HG02870 (cell line): ENCODE measurements around the gene FBRS.
"Not testable (repeated sequence)": the region's sequence is repeated elsewhere in the genome, so short reads cannot be mapped to it uniquely, and the experiment has no call there.

Experiments
- ATAC-seq: cut with Tn5 transposase; IDR thresholded peaks from one replicate; pipeline ENCODE4 v1.9.1; 2021; ENCODE audit warnings: mild to moderate bottlenecking, moderate library complexity; ENCODE audit not compliant: unreplicated experiment

Gene FBRS

DNA sequence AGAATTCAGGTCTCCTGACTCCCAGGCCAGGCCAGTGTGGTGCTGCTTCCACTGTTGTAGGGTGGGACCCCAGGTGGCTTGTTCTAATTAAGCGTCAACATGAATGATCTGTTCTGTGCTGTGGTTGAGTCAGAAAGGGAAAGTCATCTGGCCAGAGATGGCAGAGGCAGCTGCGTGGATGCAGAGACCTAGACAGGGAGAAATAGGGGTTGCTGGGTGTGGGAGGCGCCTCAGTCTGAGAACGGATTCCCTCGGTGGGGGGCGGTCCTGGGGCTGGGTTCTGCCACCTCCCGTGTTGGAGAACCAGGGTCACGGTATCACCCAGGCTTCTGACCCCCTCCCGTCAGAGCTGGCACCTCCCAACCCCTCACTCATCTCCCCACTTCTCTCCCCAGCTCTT, 5.6 kb downstream of the FBRS start:
- ATAC-seq: no peak

DNA sequence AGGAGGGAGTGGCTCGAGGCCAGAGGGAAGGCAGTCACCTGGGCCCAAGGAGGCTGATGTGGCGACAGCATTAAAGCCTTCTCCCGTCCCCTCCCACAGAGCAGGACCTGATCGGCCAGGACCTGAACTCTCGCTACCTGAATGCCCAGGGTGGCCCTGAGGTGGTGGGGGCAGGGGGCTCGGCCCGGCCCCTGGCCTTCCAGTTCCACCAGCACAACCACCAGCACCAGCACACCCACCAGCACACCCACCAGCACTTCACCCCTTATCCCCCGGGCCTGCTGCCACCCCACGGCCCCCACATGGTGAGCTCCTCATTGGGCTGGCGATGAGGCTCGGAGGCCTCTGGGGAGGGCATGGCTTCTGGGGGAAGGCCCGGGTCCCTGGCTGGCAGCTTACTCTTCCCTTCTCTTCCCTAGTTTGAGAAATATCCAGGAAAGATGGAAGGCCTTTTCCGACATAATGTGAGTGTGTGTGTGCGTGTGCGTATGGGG, 6.4 kb downstream of the FBRS start:
- no peak for ATAC-seq

GRCh38 chr16:30665155-30665829, 7.1 kb downstream of the FBRS start:
- ATAC-seq: no peak

DNA sequence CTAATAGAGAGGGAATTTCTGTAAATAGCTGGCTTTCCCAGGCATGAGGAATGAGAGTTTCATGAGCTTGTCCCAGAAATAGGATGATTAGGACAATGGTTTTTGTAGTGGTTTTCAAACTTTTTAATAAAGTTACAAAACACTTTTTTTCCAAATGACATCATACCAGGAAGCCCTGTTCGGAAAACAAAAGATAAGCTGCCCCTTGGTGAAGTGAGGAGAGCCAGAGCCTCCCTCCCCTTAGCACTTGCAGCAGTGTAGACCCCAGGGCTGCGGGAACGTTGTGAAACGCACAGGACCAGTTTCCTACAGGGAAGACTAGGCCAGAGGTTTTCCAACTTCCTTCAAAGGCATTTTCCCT, 7.6 kb downstream of the FBRS start:
- ATAC-seq: no peak

DNA sequence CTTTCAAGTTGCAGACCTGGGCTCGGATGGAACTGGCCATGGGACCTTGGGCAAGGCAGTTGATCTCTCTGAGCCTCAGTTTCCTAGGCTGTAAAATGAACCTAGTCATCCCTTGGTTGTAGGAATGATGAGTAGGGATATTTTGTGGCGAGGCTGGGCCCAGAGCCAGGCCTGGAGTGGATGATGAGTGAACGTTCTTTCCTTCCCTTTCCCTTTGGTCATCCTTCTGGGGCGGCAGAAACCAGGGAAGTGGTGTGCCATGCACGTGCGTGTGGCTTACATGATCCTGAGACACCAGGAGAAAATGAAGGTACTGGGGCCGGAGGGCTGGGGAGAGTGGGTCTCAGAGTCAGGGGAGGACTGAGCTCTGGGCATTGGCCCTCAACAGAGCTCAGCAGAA, 8.4 kb downstream of the FBRS start:
- ATAC-seq: no peak

DNA sequence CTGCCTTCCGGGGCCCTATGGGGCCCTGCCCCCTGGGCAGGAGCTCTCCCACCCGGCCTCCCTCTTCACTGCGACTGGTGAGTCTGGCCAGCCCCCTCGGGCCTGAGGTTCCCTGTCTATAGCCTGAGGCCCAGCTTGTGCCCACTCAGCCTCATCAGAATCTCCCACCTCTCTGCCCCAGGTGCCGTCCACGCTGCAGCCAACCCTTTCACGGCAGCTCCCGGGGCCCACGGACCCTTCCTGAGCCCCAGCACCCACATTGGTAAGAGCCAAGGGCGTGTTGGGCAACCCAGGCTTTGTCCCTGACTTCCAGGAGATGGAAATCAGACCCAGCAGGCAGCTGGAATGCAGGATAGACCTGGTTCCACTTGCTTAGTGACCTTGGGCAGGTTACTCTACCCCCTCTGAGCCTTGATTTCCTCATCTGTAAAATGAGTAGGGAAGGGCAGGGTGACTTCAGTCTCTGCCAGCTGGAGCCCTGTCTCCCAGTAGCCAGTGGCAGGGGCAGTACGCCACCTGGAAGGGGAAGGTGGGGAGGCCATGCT, 9.2 kb downstream of the FBRS start:
- no peak for ATAC-seq

DNA sequence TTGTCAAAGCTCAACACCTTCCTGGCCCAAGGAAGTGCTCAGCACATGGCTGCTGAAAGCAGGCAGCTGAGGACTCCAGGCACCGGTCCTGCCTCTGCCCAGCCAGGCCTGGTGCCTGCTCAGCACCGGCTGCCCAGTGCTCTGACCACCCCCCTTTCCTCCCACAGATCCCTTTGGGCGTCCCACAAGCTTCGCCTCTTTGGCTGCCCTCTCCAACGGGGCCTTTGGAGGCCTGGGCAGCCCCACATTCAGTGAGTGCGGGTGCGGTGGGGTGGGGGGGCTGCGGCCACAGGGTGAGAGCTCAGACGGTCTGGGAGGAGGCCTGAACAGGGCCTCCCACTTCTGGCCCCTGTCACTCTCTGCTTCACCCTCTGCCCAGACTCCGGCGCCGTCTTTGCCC, 10.2 kb downstream of the FBRS start:
- no peak for ATAC-seq

GRCh38 chr16:30669026-30669902, 11.0 kb downstream of the FBRS start:
- no peak for ATAC-seq

- no peak for ATAC-seq
These were observed 11.9 kb downstream of the FBRS start for GRCh38 chr16:30669903-30670824.

- ATAC-seq: no peak
These were observed 16.9 kb downstream of the FBRS start for GRCh38 chr16:30675143-30675542.

- ATAC-seq: no peak
These were observed 19.8 kb downstream of the FBRS start for GRCh38 chr16:30677931-30678585.

DNA sequence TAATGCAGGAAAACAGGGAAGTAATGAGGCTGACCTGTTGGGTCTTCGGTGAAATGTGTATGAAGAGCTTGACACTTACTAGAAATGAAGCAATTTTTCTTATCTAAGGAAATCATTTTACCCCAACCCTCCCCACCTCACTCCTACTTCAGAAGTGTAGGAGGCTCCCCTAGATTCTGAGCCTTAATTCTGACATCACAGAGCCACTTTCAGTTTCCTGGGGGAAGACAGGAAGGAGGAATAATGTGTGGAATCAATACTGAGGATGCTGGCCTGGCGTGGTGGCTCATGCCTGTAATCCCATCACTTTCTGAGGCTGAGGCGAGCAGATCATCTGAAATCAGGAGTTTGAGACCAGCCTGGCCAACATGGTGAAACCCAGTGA, 20.3 kb downstream of the FBRS start:
- ATAC-seq: no peak

- ATAC-seq: no peak
These were observed 22.1 kb downstream of the FBRS start for GRCh38 chr16:30680326-30680725.

- ATAC-seq: no peak
These were observed 30.5 kb downstream of the FBRS start for GRCh38 chr16:30688701-30689100.

GRCh38 chr16:30691907-30692306, 33.7 kb downstream of the FBRS start:
- no peak for ATAC-seq

DNA sequence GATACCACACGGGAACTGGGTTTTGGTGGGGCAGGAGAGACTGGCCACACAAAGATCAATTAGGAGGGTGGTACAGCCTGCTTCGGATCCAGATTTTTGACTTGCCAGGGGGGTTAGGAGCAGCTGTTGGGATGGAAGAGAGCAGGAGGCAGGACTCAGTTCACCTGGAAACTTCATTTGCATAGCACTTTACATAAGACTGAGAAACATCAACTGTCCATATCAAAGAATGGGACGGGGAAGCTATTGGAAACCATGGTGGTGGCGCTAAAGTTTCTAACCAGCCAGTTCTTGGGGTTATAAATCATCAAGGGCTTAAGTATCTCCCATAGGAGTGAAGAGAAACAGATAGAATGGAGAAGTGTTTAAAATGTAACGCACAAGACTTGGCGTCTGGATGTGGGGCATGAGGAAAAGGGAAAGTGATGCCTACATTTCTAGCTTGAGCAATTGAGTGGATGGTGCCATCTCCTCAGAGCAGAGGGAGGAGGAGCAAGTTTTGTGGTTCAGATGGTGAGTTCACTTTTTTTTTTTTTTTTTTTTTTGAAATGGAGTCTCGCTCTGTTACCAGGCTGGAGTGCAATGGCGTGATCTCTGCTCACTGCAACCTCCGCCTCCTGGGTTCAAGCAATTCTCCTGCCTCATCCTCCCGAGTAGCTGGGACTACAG, 34.3 kb downstream of the FBRS start:
- ATAC-seq: no peak

DNA sequence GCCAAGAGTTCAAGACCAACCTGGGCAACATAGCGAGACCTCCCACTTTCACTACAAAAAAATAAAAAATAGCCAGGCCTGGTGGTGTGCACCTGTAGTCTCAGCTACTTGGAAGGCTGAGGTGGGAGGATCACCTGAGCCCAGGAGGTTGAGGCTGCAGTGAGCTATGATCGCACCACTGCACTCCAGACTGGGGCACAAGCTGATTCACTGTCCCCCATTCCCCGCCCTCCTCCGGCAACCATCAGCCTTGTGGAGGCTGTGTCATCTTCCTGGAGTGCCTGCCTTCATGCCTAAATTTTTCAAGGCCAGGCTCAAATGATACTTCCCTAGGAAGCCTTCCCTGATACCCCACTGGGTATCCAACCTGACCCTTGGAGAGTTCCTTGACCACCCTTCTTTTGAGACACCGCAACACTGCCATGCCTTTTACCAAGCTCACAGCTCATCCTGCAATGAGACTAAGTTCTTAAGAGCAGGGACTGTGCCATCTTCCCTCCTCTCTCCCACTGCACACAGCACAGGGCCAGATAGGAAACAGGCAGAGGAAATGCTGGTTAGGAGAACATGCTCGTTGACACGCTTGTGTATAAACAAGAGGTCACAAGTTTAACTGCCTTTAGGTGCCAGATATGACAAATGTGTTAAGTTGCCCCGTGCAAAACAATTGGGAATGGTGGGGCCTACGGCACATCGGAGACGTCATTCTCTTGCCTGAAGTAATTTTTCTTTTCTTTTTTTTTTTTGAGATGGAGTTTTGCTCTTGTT, 36.9 kb downstream of the FBRS start:
- ATAC-seq: no peak

- ATAC-seq: not testable (repeated sequence)
These were observed 38.4 kb downstream of the FBRS start for GRCh38 chr16:30696646-30697045.
